K562 (cell line): ENCODE data around the gene CCDC15. TPM values are rescaled to one million over a fixed set of nuclear protein-coding genes. Genes with fewer than 3 reads are reported as not detected.

ENCODE experiments used
- ATAC-seq: fragments of 200-7000 bp; cut with Tn5 transposase; 3 replicates; pipeline ENCODE4 v1.9.1; 2020; ENCODE audit warnings: moderate library complexity
- BruUV-seq: library from RNA; stranded (reverse); fragments of 400-500 nt; replicated peaks from 2 replicates; lab custom pipeline; 2021; lab: Mats Ljungman, UMichigan
- CTCF ChIA-PET: fragments of 300-600 bp; formaldehyde crosslinking; extraction: SDS; loops from one replicate; lab custom pipeline; 2021; ENCODE audit warnings: low intra/inter-chr PET ratio; lab: Yijun Ruan, JAX
- POLR2A ChIA-PET: fragments of 300-600, 350-650 bp; sonication (Branson Sonifier 250); formaldehyde crosslinking; extraction: SDS; loops from one replicate; lab custom pipeline; 2021; ENCODE audit warnings: antibody characterized with exemption, inconsistent platforms; lab: Yijun Ruan, JAX
- DNase-seq, 4 experiments: peaks; one replicate each; pipeline versions ENCODE4 v3.0.0 to v3.0.0-alpha.2; 2011 to 2018; ENCODE audit warnings: low spot score in 3 of 4, mixed read lengths in 3 of 4; ENCODE audit errors: extremely low read depth in 1 of 4
- FAIRE-seq: peaks from 2 replicates; lab custom pipeline; 2011; peaks lifted over from hg19 to GRCh38; lab: Jason Lieb, UNC
- H2AFZ ChIP-seq: 2 replicates; pipeline ENCODE4 v1.6.0; 2011; ENCODE audit warnings: low read depth, low read length, control low read depth, inconsistent platforms
- H3K27ac ChIP-seq: fragments of 200-600 bp; 3 replicates; pipeline ENCODE4 v1.8.0; 2011; ENCODE audit warnings: low read depth, mild to moderate bottlenecking, control low read depth, inconsistent platforms, low read length, moderate library complexity, mixed read lengths; ENCODE audit errors: extremely low read depth
- H3K27me3 ChIP-seq, 2 experiments: fragments of 300-600 bp in 1 of 2; 2 replicates in 1 of 2; 3 replicates in 1 of 2; pipeline versions ENCODE4 v1.6.0 to v1.8.0; 2011; ENCODE audit warnings: inconsistent platforms in 2 of 2, low read length in 2 of 2, mild to moderate bottlenecking in 1 of 2, mixed read lengths in 1 of 2, moderate library complexity in 1 of 2; ENCODE audit not compliant: control insufficient read depth in 2 of 2, insufficient read depth in 2 of 2
- H3K36me3 ChIP-seq: fragments of 300-600 bp; 3 replicates; pipeline ENCODE4 v1.8.0; 2011; ENCODE audit warnings: mild to moderate bottlenecking, low read length, inconsistent platforms; ENCODE audit not compliant: control insufficient read depth, insufficient read depth
- H3K4me1 ChIP-seq, 2 experiments: fragments of 200-600 bp in 1 of 2; replicated peaks in 1 of 2; 2 replicates in 1 of 2; 3 replicates in 1 of 2; pipeline versions ENCODE4 v1.5.1 to v1.8.0; 2011; ENCODE audit warnings: inconsistent platforms in 2 of 2, low read length in 2 of 2, mild to moderate bottlenecking in 1 of 2, mixed read lengths in 1 of 2, moderate library complexity in 1 of 2; ENCODE audit not compliant: control insufficient read depth in 2 of 2, insufficient read depth in 2 of 2
- H3K4me2 ChIP-seq: 2 replicates; pipeline ENCODE4 v1.6.1; 2011; ENCODE audit warnings: low read length, control low read depth, inconsistent platforms, mixed read lengths; ENCODE audit not compliant: insufficient read depth
- H3K4me3 ChIP-seq: fragments of 200-600 bp; sonication (generic), shearing (Covaris generic); 2 replicates; pipeline ENCODE4 v1.5.1; 2016; ENCODE audit warnings: control low read depth, inconsistent platforms
- H3K79me2 ChIP-seq: fragments of 200-600 bp; 3 replicates; pipeline ENCODE4 v1.8.0; 2011; ENCODE audit warnings: low read length, inconsistent platforms; ENCODE audit not compliant: control insufficient read depth, insufficient read depth
- H3K9ac ChIP-seq, 2 experiments: 2 replicates each; pipeline versions ENCODE4 v1.6.0 to v1.6.1; 2011; ENCODE audit warnings: low read depth in 2 of 2, low read length in 2 of 2, control low read depth in 1 of 2, inconsistent platforms in 1 of 2, mild to moderate bottlenecking in 1 of 2, mixed read lengths in 1 of 2; ENCODE audit not compliant: insufficient read depth in 1 of 2
- H3K9me1 ChIP-seq: one replicate; pipeline ENCODE4 v1.6.0; 2011; ENCODE audit warnings: inconsistent platforms, mild to moderate bottlenecking, low read length, moderate library complexity; ENCODE audit not compliant: control insufficient read depth, insufficient read depth
- H3K9me3 ChIP-seq: replicated peaks from 2 replicates; pipeline ENCODE4 v1.5.1; 2011; ENCODE audit warnings: low read depth, low read length, inconsistent platforms; ENCODE audit not compliant: control insufficient read depth, insufficient read depth
- H4K20me1 ChIP-seq: replicated peaks from 2 replicates; pipeline ENCODE4 v1.6.1; 2011; ENCODE audit warnings: low read length, inconsistent platforms, mixed read lengths; ENCODE audit not compliant: control insufficient read depth, insufficient read depth
- CAMTA2 ChIP-seq: fragments of 250-450 bp; sonication (Bioruptor Pico); conservative IDR thresholded peaks from 2 replicates; pipeline ENCODE4 v1.5.1; 2022
- EHMT2 ChIP-seq: fragments of 450-650 bp; IDR thresholded peaks from 2 replicates; pipeline ENCODE4 v1.6.1; 2018; ENCODE audit warnings: antibody characterized with exemption
- HMG20B ChIP-seq: fragments of 250-450 bp; sonication (Bioruptor Pico); IDR thresholded peaks from 2 replicates; pipeline ENCODE4 v1.5.0; 2021; ENCODE audit warnings: mild to moderate bottlenecking
- MEF2D ChIP-seq: conservative IDR thresholded peaks from 2 replicates; pipeline ENCODE4 v1.6.1; 2016; ENCODE audit warnings: low read depth, missing genetic modification characterization, missing compliant biosample characterization
- SMARCC2 ChIP-seq: fragments of 450-650 bp; IDR thresholded peaks from 2 replicates; pipeline ENCODE4 v1.6.1; 2017; ENCODE audit warnings: antibody characterized with exemption, moderate library complexity, mild to moderate bottlenecking, low read depth
- YBX1 ChIP-seq: fragments of 450-650 bp; IDR thresholded peaks from 2 replicates; pipeline ENCODE4 v1.7.1; 2016; ENCODE audit warnings: mild to moderate bottlenecking
- ZNF224 ChIP-seq: sonication (generic); formaldehyde crosslinking; IDR thresholded peaks from 2 replicates; pipeline ENCODE4 v1.8.0; 2022; ENCODE audit warnings: mild to moderate bottlenecking, missing genetic modification reagents
- ZNF586 ChIP-seq: fragments of 450-650 bp; formaldehyde crosslinking; conservative IDR thresholded peaks from 2 replicates; pipeline ENCODE4 v1.4.0; 2020; ENCODE audit warnings: mild to moderate bottlenecking, moderate library complexity
- ZNF699 ChIP-seq: fragments of 250-450 bp; sonication (Bioruptor Pico); IDR thresholded peaks from 2 replicates; pipeline ENCODE4 v1.8.0; 2021; ENCODE audit warnings: mild to moderate bottlenecking, moderate library complexity; ENCODE audit not compliant: insufficient replicate concordance
- WGBS: fragments of 100-300 bp; shearing (Covaris generic); methylation state at CpG from one replicate; pipeline ENCODE4 v1.1.6; 2016; ENCODE audit warnings: low coverage, mixed read lengths; ENCODE audit not compliant: insufficient coverage; ENCODE audit errors: missing lambda C conversion rate; 5-methylcytosine and 5-hydroxymethylcytosine counted together
- in situ Hi-C: fragments of 300-500 bp; cut with MboI; formaldehyde crosslinking; loops from 4 replicates; pipeline ENCODE4 v1.15.0; 2018; ENCODE audit warnings: inconsistent platforms, mixed read lengths
- intact Hi-C: fragments of 100-400 bp; cut with micrococcal nuclease; formaldehyde crosslinking; loops from 2 replicates; pipeline ENCODE4 v1.14.2; 2022
- polyA plus RNA-seq, 8 experiments: library from polyadenylated mRNA; depleted of rRNA in 4 of 8; stranded (reverse) in 5 of 8; unstranded in 3 of 8; fragments of >200 nt; fragmentation: Nextera tagmentation in 2 of 8; fragmentation: Illumina TruSeq in 1 of 8; extraction: Ambion mirVana in 2 of 8; extraction: Trizol in 1 of 8; gene quantifications; 2 replicates each; pipeline versions ENCODE4 v1.2.1 to v1.2.3, GENCODE V29; 2011 to 2014; ENCODE audit warnings: inconsistent platforms in 1 of 8, missing spikeins in 1 of 8
- total RNA-seq, 7 experiments: library from RNA; depleted of rRNA in 6 of 7; stranded (reverse); fragments of >200 nt in 6 of 7; fragmentation: Illumina TruSeq in 2 of 7; extraction: Trizol in 2 of 7; gene quantifications; 2 replicates each; pipeline versions ENCODE4 v1.2.1 to v1.2.3, GENCODE V29; 2011 to 2021; ENCODE audit warnings: low replicate concordance in 1 of 7
- TF ChIP-seq, protein P1 (sequence below): IDR thresholded peaks from 2 replicates; pipeline ENCODE4 v1.6.1; 2016; ENCODE audit warnings: missing genetic modification characterization, missing compliant biosample characterization
- TF ChIP-seq, protein P2 (sequence below): fragments of 150-350 bp; conservative IDR thresholded peaks from 2 replicates; pipeline ENCODE4 v1.6.1; 2014; ENCODE audit warnings: low read length

Gene CCDC15
- total and polyA plus RNA-seq, 9 of the 15 experiments (the other 6 are each of a cell fraction or from before 2014, with no cell fraction given): 1.9 to 9.2 (median 3.9) TPM

DNA sequence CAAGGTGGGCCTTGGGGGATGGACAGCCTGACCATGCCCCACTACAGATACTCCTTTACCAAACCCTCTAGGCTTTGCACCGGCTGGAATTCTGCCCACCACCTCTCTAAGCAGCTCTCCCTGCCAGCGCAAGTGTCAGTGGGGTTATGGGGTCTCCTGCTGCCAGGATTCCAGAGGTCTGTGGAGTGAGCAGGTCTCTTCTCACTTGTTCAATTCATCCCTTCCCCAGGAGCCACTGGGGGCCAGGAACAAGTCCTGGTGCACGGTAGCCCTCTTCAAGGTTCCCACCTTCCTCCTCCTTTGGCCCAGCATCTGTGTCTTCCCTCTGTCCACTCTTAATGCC is 30.5 kb downstream of the CCDC15 start:
- in situ Hi-C loops: no loop called here
- H3K27ac ChIP-seq: no peak overlapping the region
- POLR2A ChIA-PET: no interaction called here
- WGBS: 32% methylated on average over 3 of the region's 3 CpGs
- no peak for ATAC-seq
- no peak for FAIRE-seq
- no peaks in the 10 kb centered on the region for H3K27me3 ChIP-seq
- H4K20me1 ChIP-seq: no peaks in the 10 kb centered on the region
- H3K36me3 ChIP-seq: no peaks in the 10 kb centered on the region
- no peaks in the 10 kb centered on the region for H3K9me1 ChIP-seq
- no TSS peak for BruUV-seq
- H3K9me3 ChIP-seq: no peaks in the 10 kb centered on the region
- CTCF ChIA-PET: no interaction called here
- no peak overlapping the region for H2AFZ ChIP-seq
- H3K4me1 ChIP-seq: no peaks in the 10 kb centered on the region
- H3K79me2 ChIP-seq: no peaks in the 10 kb centered on the region
- intact Hi-C loops: no loop called here
- H3K4me2 ChIP-seq: no peak overlapping the region
- H3K4me3 ChIP-seq: no peak overlapping the region
- no peak overlapping the region for H3K9ac ChIP-seq
- DNase-seq: no peak
- TF ChIP-seq MEF2D (tag): no peak

DNA sequence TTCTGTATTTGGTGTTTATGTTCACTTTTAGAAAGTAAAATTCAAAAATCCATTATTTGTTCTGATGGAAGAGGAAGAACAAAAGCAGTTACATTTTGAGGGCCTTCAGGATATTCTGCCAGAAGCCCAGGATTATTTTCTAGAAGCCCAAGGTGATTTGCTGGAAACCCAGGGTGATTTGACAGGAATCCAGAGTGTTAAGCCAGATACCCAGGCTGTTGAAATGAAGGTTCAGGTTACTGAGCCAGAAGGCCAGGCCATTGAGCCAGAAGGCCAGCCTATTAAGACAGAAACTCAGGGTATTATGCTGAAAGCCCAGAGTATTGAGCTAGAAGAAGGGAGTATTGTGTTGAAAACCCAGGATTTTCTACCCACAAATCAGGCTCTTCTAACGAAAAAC is 33.1 kb downstream of the CCDC15 start:
- Histone ChIP-seq H4K20me1 (no peaks in the 10 kb centered on the region), H3K4me2 (no peak overlapping the region), H3K9ac (no peak overlapping the region), H3K4me3 (no peak overlapping the region), H3K79me2 (no peaks in the 10 kb centered on the region), H3K36me3 (no peaks in the 10 kb centered on the region), H3K27me3 (no peaks in the 10 kb centered on the region), H3K27ac (no peak overlapping the region), H3K9me1 (no peaks in the 10 kb centered on the region), H3K9me3 (no peaks in the 10 kb centered on the region), H2AFZ (no peak overlapping the region), H3K4me1 (no peaks in the 10 kb centered on the region)
- ATAC-seq (no peak), FAIRE-seq (no peak), DNase-seq (no peak)
- in situ Hi-C loops (no loop called here), intact Hi-C loops (no loop called here)
- ChIA-PET CTCF (no interaction called here), POLR2A (no interaction called here)
- BruUV-seq: no TSS peak
- WGBS: 8% methylated on average over 1 of the region's 1 CpG
- TF ChIP-seq ZNF699 (CRISPR knock-in tag) (no peak), YBX1 (no peak), SMARCC2 (no peak), ZNF586 (CRISPR knock-in tag) (no peak), ZNF224 (no peak), HMG20B (no peak), CAMTA2 (CRISPR knock-in tag) (no peak), EHMT2 (no peak)
- TF ChIP-seq, protein P1, sequence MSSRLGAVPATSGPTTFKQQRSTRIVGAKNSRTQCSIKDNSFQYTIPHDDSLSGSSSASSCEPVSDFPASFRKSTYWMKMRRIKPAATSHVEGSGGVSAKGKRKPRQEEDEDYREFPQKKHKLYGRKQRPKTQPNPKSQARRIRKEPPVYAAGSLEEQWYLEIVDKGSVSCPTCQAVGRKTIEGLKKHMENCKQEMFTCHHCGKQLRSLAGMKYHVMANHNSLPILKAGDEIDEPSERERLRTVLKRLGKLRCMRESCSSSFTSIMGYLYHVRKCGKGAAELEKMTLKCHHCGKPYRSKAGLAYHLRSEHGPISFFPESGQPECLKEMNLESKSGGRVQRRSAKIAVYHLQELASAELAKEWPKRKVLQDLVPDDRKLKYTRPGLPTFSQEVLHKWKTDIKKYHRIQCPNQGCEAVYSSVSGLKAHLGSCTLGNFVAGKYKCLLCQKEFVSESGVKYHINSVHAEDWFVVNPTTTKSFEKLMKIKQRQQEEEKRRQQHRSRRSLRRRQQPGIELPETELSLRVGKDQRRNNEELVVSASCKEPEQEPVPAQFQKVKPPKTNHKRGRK (tag): no peak
- TF ChIP-seq, protein P2, sequence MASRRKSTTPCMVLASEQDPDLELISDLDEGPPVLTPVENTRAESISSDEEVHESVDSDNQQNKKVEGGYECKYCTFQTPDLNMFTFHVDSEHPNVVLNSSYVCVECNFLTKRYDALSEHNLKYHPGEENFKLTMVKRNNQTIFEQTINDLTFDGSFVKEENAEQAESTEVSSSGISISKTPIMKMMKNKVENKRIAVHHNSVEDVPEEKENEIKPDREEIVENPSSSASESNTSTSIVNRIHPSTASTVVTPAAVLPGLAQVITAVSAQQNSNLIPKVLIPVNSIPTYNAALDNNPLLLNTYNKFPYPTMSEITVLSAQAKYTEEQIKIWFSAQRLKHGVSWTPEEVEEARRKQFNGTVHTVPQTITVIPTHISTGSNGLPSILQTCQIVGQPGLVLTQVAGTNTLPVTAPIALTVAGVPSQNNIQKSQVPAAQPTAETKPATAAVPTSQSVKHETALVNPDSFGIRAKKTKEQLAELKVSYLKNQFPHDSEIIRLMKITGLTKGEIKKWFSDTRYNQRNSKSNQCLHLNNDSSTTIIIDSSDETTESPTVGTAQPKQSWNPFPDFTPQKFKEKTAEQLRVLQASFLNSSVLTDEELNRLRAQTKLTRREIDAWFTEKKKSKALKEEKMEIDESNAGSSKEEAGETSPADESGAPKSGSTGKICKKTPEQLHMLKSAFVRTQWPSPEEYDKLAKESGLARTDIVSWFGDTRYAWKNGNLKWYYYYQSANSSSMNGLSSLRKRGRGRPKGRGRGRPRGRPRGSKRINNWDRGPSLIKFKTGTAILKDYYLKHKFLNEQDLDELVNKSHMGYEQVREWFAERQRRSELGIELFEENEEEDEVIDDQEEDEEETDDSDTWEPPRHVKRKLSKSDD: no peak
